GM19452 (cell line): ENCODE results near the gene CUBN.
"Not testable (repeated sequence)": the region's sequence is repeated elsewhere in the genome, so short reads cannot be mapped to it uniquely, and the experiment has no call there.

Experiments
- ATAC-seq: cut with Tn5 transposase; IDR thresholded peaks from one replicate; pipeline ENCODE4 v1.9.1; 2021; ENCODE audit not compliant: unreplicated experiment

CUBN gene

GRCh38 chr10:16843252-16843870 is 286.2 kb downstream of the CUBN start:
- no peak for ATAC-seq

- no peak for ATAC-seq
Observed at GRCh38 chr10:16835228-16835627, 294.4 kb downstream of the CUBN start.

DNA sequence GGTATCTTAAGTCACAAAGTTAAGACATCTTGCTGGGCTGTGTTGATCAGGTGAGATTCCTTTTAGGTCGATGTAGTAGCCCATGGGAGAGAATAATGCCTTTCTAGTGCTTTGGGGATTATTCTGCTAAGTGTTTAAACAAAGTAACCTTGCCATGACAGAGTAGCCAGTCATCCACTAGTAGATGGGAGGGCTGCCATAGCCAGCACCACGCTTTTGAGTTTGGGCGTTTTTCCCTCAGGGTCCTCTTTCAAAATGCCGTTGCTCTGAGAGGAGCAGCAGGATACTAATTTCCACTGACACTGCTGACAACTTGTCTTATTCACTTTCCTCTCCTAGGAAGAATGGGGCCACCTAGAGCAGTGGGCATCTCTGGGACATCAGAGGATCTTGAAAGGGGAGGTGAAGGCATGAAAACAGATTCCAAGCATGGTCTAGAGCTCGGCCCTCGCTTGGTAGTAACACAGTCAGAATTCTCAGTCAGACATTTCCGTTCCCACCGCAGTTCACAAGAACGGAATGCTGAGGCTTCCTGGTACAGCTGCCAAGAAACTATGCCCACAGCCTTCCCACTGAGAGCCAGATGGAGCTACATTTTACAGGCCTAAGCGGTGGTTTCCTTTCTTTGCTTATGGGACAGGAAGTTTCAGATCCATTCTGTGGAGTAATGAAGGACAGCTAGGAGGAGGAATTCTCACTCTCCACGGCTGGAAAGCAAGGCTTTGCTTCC is 297.1 kb downstream of the CUBN start:
- ATAC-seq = no peak

DNA sequence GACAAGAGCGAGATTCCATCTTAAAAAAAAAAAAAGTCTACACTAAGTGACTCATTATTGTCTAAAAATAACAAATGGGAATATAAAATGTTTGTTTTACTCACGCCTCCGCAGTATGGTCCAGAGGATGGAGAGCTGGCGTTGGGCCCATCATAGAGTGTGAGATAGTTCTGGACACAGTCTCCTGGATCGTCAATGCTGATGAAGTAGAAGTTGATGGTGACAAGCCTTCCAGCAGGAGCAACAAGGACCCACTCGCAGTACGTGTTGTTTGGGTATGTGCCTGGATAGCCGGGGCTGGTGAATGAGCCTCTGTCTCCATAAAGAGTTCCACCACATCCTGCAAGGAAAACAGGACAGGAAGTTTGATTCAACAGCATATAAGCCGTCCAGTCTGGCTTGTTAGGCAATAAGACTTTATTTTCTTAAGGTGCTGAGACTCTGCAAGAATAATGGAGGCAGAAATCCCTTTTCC is 300.9 kb downstream of the CUBN start:
- ATAC-seq = no peak

DNA sequence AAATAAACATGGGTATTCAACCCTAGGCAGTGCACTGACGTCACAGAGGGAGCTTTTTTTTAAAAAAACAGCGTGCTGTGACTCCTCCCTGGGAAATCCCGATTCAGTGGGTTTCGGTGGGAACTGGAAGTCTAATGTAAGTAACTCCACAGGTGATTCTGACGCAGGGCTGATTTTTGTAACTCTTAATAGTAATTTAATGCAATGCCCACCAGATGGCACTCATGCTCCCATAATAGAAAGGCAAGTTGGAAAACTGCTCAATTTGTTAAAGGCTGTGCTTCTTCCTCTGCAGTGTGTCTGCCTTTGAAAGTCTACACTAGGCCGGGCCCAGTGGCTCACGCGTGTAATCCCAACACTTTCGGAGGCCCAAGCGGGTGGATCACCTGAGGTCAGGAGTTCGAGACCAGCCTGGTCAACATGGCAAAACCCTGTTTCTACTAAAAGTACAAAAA is 301.5 kb downstream of the CUBN start:
- peak; percentile 81 for ATAC-seq

GRCh38 chr10:16827474-16827873 is 302.1 kb downstream of the CUBN start:
- ATAC-seq = not testable (repeated sequence)

DNA sequence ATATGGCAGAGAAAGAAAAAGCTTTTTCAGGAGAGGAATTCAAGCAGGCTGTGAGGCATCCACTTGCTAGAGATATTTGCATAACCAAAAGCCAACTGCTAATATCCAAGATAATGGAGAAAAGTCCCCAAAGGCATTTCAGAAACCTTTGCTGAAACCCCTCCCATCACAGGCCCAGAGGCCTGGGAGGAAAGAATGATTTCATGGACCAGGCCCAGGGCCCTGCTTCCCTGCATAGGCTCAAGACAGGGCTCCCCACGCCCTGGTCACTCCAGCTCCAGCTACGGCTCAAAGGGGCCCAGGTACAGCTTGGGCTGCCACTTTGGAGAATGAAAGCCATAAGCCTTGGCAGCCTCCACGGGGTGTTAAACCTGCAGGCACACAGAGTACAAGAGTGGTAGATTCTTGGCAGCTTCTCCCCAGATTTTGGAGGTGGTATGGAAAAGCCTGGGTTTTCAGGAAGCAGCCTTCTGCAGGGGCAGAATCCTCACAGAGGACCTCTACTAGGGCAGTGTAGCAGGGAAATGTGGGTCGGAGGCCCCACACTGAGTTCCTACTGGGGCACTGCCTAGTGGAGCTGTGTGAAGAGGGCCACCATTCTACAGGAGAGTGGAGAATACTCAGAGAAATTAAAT is 306.8 kb downstream of the CUBN start:
- ATAC-seq = no peak

DNA sequence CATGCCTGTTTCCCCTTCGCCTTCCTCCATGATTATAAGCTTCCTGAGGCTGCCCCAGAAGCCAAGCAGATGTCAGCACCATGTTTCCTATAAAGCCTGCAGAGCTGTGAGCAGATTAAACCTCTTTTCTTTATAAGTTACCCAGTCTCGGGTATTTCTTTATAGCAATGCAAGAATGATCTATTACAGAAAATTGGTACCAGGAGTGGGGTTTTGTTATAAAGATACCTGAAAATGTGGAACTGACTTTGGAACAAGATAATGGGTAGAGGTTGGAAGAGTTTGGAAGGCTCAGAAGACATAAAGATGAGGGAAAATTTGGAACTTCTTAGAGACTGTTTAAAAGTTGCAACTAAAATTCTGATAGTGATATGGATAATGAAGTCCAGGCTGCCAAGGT is 307.6 kb downstream of the CUBN start:
- no peak for ATAC-seq

GRCh38 chr10:16820421-16820820 is 309.2 kb downstream of the CUBN start:
- no peak for ATAC-seq

- no peak for ATAC-seq
Observed at GRCh38 chr10:16820018-16820417, 309.6 kb downstream of the CUBN start.

DNA sequence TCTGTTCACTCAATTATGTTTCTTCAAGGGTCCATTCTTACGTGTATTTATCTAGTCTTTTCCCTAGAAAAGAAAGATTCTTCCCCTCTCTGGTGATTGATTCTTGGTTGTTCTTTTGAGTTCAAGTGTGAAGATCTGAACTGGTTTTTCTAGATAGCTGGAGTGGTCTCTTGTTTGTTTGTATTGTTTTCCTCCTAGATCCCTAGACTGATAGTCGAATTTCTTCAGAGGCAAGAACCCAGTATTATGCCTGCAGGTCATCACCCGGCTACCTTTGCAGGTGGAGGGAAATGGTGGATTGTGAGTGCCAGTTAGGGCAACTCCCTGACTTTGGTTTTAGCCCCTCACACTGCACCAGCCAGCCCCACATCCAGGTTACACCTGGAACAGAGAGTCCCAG is 310.2 kb downstream of the CUBN start:
- ATAC-seq = no peak

GRCh38 chr10:16819026-16819425 is 310.6 kb downstream of the CUBN start:
- ATAC-seq = no peak

- peak; percentile 98 for ATAC-seq
Observed at GRCh38 chr10:16817125-16818019, 312.2 kb downstream of the CUBN start, which contains the start of gene RSU1. TSS of gene RSU1 (minus strand) at chr10:16817424. CDS start at chr10:16817081, 343 bp downstream.

- ATAC-seq = no peak
Observed at GRCh38 chr10:16816830-16817124, 312.8 kb downstream of the CUBN start.

DNA sequence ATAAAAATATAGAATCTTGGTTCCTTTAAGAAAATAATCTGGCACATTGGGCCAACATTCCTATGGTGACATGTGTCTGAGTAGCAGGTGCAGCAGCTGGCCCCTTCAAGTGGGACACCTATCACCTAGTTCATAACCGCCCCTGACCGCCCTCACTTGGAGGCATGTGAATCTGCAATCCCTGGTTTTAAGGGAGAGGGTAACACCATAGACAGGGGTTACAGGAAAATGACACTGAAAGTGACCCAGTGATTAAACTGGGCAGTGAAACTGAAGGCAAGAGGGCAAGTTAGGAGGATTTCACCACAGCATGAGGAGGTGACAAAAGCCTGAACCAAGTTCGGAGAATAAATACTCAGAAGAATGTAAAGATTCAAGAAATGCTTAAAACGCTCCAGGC is 313.4 kb downstream of the CUBN start:
- no peak for ATAC-seq

DNA sequence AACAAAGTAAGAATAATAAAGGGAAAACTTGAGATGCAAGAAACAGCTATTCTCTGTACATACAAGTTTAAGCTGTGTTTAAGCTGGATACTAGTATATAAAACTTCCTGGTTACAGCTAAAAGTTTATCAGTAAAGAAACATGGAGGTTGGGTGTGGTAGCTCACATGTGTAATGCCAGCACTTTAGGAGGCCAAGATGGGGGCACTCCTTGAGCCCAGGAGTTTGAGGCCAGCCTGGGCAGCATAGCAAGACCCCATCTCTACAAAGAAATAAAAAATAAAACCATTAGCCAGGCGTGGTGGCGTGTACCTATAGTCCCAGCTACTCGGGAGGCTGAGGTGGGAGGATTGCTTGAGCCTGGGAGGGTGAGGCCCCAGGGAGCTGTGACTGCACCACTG is 315.6 kb downstream of the CUBN start:
- ATAC-seq = no peak

GRCh38 chr10:16812676-16813075 is 316.9 kb downstream of the CUBN start:
- ATAC-seq = no peak

DNA sequence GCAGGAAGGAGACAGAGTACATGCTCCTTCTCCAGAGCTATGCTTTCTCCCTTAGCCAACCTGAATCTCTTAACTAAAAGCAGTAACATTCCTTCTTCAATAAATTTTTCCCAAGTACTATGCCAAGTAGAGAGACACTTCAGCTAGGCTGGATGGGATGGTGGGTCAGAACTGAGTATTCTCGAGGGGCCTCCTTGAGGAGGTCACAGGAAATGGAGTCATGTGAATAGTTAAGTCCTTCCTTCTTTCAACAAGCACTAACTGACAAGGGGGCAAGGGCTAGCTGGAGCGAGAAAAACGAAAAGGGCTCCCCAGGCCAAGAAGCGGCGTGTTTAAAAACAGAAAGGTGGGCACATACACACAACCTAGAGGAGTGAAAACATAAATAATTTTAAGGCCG is 317.8 kb downstream of the CUBN start:
- ATAC-seq = no peak

- no peak for ATAC-seq
Observed at GRCh38 chr10:16811292-16811691, 318.3 kb downstream of the CUBN start.

DNA sequence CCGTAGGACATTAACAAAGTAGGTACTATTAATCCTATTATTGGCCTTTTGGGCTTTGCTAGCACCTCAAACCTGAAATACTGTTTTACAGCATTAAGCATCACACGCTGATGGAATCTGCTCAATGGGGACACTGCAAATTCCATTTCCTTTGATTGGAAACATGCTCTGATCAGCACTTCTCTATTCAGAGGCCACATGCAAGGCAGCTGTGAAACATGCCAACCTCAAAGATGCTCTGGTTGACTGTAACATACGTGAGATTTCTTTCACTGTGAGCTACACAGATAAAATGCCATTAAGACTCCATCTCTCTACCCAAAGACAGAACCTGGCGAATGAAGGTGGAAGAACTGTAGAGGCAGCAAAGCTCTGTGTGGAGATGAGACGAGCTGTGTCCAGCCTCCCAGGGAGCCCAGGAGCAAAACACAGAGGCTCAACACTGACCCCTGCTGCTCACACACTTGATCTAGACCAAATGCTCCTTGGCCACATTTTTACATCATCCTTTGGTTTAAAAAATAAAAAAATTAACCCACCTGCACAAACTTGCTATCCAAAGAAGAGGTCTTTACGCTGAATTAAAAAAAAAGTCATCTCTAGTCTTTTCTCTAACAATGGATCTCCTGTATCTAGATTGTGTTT is 320.4 kb downstream of the CUBN start:
- ATAC-seq = peak; percentile 71

DNA sequence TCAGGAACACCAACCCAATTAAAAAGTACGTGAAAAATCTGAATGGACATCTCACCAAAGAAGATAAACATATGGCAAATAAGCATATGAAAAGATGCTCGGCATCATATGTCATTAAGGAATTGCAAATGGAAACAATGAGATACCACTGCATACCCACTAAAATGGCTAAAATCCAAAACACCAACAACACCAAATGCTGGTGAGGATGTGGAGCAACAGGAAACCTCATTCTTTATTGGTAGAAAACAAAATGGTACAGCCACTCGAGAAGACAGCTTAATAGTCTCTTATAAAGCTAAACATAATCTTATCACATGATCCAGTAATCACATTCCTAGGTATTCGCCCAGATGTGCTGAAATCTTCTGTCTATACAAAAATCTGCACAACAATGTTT is 325.5 kb downstream of the CUBN start:
- ATAC-seq = no peak
